GM18508 (cell line): ENCODE measurements around the gene ZDHHC22.

Experiments used
- ATAC-seq: cut with Tn5 transposase; IDR thresholded peaks from one replicate; pipeline ENCODE4 v1.9.1; 2021; ENCODE audit warnings: moderate number of reproducible peaks; ENCODE audit not compliant: insufficient read depth, unreplicated experiment

The ZDHHC22 gene

GRCh38 chr14:77086017-77086727 is 55.4 kb downstream of the ZDHHC22 start:
- ATAC-seq = no peak

- no peak for ATAC-seq
Observed at GRCh38 chr14:77085538-77085937, 56.1 kb downstream of the ZDHHC22 start.

- ATAC-seq = no peak
Observed at GRCh38 chr14:77084985-77085384, 56.6 kb downstream of the ZDHHC22 start.

- ATAC-seq = no peak
Observed at GRCh38 chr14:77083082-77083481, 58.5 kb downstream of the ZDHHC22 start.

- no peak for ATAC-seq
Observed at GRCh38 chr14:77082356-77082755, 59.2 kb downstream of the ZDHHC22 start.
